Activated CD4-positive, alpha-beta memory T cell treated with anti-CD3 and anti-CD28 coated beads for 36 hours (primary cell): Measurements from ENCODE around the gene SCAPER. TPM values are rescaled to one million over a fixed set of nuclear protein-coding genes. Genes with fewer than 3 reads are reported as not detected.

Experiments
- CTCF ChIA-PET: fragments of 350-600 bp; sonication (Branson Sonifier 250); formaldehyde crosslinking; loops from one replicate; lab custom pipeline; 2021; ENCODE audit warnings: antibody characterized with exemption, inconsistent platforms; lab: Charles Lee
- POLR2A ChIA-PET: fragments of 350-600 bp; sonication (Branson Sonifier 250); formaldehyde crosslinking; loops from one replicate; lab custom pipeline; 2021; ENCODE audit warnings: antibody characterized with exemption; lab: Charles Lee
- DNase-seq: peaks from one replicate; pipeline ENCODE4 v3.0.0-alpha.2; 2020
- H3K27ac Mint-ChIP-seq: one replicate; pipeline ENCODE4 v1.8.0; 2021; ENCODE audit warnings: mixed read lengths
- H3K27me3 Mint-ChIP-seq: one replicate; pipeline ENCODE4 v1.8.0; 2021; ENCODE audit warnings: mixed read lengths
- H3K36me3 Mint-ChIP-seq: one replicate; pipeline ENCODE4 v1.8.0; 2021; ENCODE audit warnings: mixed read lengths
- H3K4me1 Mint-ChIP-seq: one replicate; pipeline ENCODE4 v1.8.0; 2021; ENCODE audit warnings: low read depth, mixed read lengths
- H3K4me3 Mint-ChIP-seq: one replicate; pipeline ENCODE4 v1.8.0; 2021; ENCODE audit warnings: mild to moderate bottlenecking, mixed read lengths
- H3K9me3 Mint-ChIP-seq: one replicate; pipeline ENCODE4 v1.8.0; 2021; ENCODE audit warnings: mixed read lengths
- intact Hi-C: fragments of 100-400 bp; cut with micrococcal nuclease; formaldehyde crosslinking; loops from one replicate; pipeline ENCODE4 v1.15.1; 2023
- total RNA-seq, 2 experiments: library from RNA; stranded (reverse); gene quantifications; one replicate each; pipeline ENCODE4 v1.2.3, GENCODE V29; 2021

SCAPER gene
- total RNA-seq, 2 experiments from 2014 or later: 21.5 to 22.9 TPM

GRCh38 chr15:76582550-76582949 is 322.6 kb downstream of the SCAPER start:
- peaks cover 15% of the 10 kb centered on the region for H3K9me3 Mint-ChIP-seq
- peaks cover 12% of the 10 kb centered on the region for H3K36me3 Mint-ChIP-seq
- no peaks in the 10 kb centered on the region for H3K27me3 Mint-ChIP-seq
- DNase-seq: no peak
- no peak overlapping the region for H3K27ac Mint-ChIP-seq
- ChIA-PET CTCF (no interaction called here), POLR2A (no interaction called here)
- no peaks in the 10 kb centered on the region for H3K4me1 Mint-ChIP-seq
- H3K4me3 Mint-ChIP-seq: no peak overlapping the region
- intact Hi-C loops: no loop called here

- POLR2A ChIA-PET: no interaction called here
- Mint-ChIP-seq H3K36me3 (peaks cover 15% of the 10 kb centered on the region), H3K9me3 (peaks cover 15% of the 10 kb centered on the region), H3K4me3 (no peak overlapping the region), H3K27me3 (no peaks in the 10 kb centered on the region), H3K4me1 (peaks cover 26% of the 10 kb centered on the region), H3K27ac (no peak overlapping the region)
- CTCF ChIA-PET: interaction anchor here (1.0 kb wide), 1 partner anchor 11 kb away, joined by 3 read pairs; no protein-coding TSS in a partner anchor
- DNase-seq: no peak
- intact Hi-C loops: loop anchor here (5.0 kb wide), 2 partner anchors 79 to 289 kb away; no protein-coding TSS in a partner anchor
Measured at GRCh38 chr15:76577879-76578512, 327.1 kb downstream of the SCAPER start.

- Mint-ChIP-seq H3K4me1 (peaks cover 26% of the 10 kb centered on the region), H3K9me3 (peaks cover 8% of the 10 kb centered on the region), H3K4me3 (no peak overlapping the region), H3K27me3 (no peaks in the 10 kb centered on the region), H3K27ac (no peak overlapping the region), H3K36me3 (peaks cover 15% of the 10 kb centered on the region)
- ChIA-PET CTCF (no interaction called here), POLR2A (no interaction called here)
- DNase-seq: peak; percentile 35
- intact Hi-C loops: loop anchor here (5.0 kb wide), 2 partner anchors 81 to 291 kb away; no protein-coding TSS in a partner anchor
Measured at GRCh38 chr15:76576523-76577279, 328.4 kb downstream of the SCAPER start.

GRCh38 chr15:76575679-76576078 is 329.5 kb downstream of the SCAPER start:
- peaks cover 26% of the 10 kb centered on the region for H3K4me1 Mint-ChIP-seq
- ChIA-PET POLR2A (interaction anchor here (0.7 kb wide), 1 partner anchor 290 kb away, joined by 3 read pairs; no protein-coding TSS in a partner anchor), CTCF (interaction anchor here (1.2 kb wide), 1 partner anchor 292 kb away, joined by 4 read pairs; no protein-coding TSS in a partner anchor)
- H3K9me3 Mint-ChIP-seq: peaks cover 5% of the 10 kb centered on the region
- DNase-seq: no peak
- H3K27ac Mint-ChIP-seq: no peak overlapping the region
- no peak overlapping the region for H3K4me3 Mint-ChIP-seq
- intact Hi-C loops: loop anchor here (2.0 to 5.0 kb wide), 4 partner anchors 82 to 292 kb away; no protein-coding TSS in a partner anchor
- H3K27me3 Mint-ChIP-seq: no peaks in the 10 kb centered on the region
- peaks cover 19% of the 10 kb centered on the region for H3K36me3 Mint-ChIP-seq

GRCh38 chr15:76575274-76575673 is 329.9 kb downstream of the SCAPER start:
- POLR2A ChIA-PET: interaction anchor here (0.7 kb wide), 1 partner anchor 291 kb away, joined by 3 read pairs; no protein-coding TSS in a partner anchor

GRCh38 chr15:76572983-76573314 is 332.2 kb downstream of the SCAPER start:
- peaks cover 26% of the 10 kb centered on the region for H3K4me1 Mint-ChIP-seq
- peaks cover 12% of the 10 kb centered on the region for H3K9me3 Mint-ChIP-seq
- peaks cover 28% of the 10 kb centered on the region for H3K36me3 Mint-ChIP-seq
- intact Hi-C loops: no loop called here
- DNase-seq: no peak
- ChIA-PET CTCF (no interaction called here), POLR2A (no interaction called here)
- no peak overlapping the region for H3K4me3 Mint-ChIP-seq
- no peaks in the 10 kb centered on the region for H3K27me3 Mint-ChIP-seq
- no peak overlapping the region for H3K27ac Mint-ChIP-seq

More at GRCh38 chr15:76575274-76575673, 329.9 kb downstream of the SCAPER start:
- Mint-ChIP-seq H3K36me3 (peaks cover 23% of the 10 kb centered on the region), H3K9me3 (peaks cover 7% of the 10 kb centered on the region), H3K4me1 (peaks cover 26% of the 10 kb centered on the region), H3K4me3 (no peak overlapping the region), H3K27me3 (no peaks in the 10 kb centered on the region), H3K27ac (no peak overlapping the region)
- intact Hi-C loops: loop anchor here (2.0 to 5.0 kb wide), 4 partner anchors 82 to 292 kb away; no protein-coding TSS in a partner anchor
- CTCF ChIA-PET: interaction anchor here (1.2 kb wide), 1 partner anchor 292 kb away, joined by 4 read pairs; no protein-coding TSS in a partner anchor
- no peak for DNase-seq

GRCh38 chr15:76566276-76566675 is 338.9 kb downstream of the SCAPER start:
- no peak overlapping the region for H3K27ac Mint-ChIP-seq

GRCh38 chr15:76565366-76565765 is 339.8 kb downstream of the SCAPER start:
- H3K36me3 Mint-ChIP-seq: peaks cover 9% of the 10 kb centered on the region
- H3K27ac Mint-ChIP-seq: no peak overlapping the region
- intact Hi-C loops: no loop called here
- no peaks in the 10 kb centered on the region for H3K4me1 Mint-ChIP-seq
- H3K4me3 Mint-ChIP-seq: no peak overlapping the region
- peaks cover 9% of the 10 kb centered on the region for H3K9me3 Mint-ChIP-seq
- H3K27me3 Mint-ChIP-seq: no peaks in the 10 kb centered on the region
- no peak for DNase-seq
- CTCF ChIA-PET: no interaction called here
- POLR2A ChIA-PET: no interaction called here

More at GRCh38 chr15:76566276-76566675, 338.9 kb downstream of the SCAPER start:
- no peak for DNase-seq
- H3K36me3 Mint-ChIP-seq: peaks cover 16% of the 10 kb centered on the region
- H3K9me3 Mint-ChIP-seq: peaks cover 13% of the 10 kb centered on the region
- ChIA-PET CTCF (no interaction called here), POLR2A (no interaction called here)
- intact Hi-C loops: no loop called here
- H3K27me3 Mint-ChIP-seq: no peaks in the 10 kb centered on the region
- H3K4me3 Mint-ChIP-seq: no peak overlapping the region
- H3K4me1 Mint-ChIP-seq: no peaks in the 10 kb centered on the region

- ChIA-PET POLR2A (no interaction called here), CTCF (no interaction called here)
- Mint-ChIP-seq H3K36me3 (peaks cover 19% of the 10 kb centered on the region), H3K4me3 (no peak overlapping the region), H3K27ac (no peak overlapping the region), H3K27me3 (no peaks in the 10 kb centered on the region), H3K9me3 (peaks cover 14% of the 10 kb centered on the region), H3K4me1 (peaks cover 14% of the 10 kb centered on the region)
- intact Hi-C loops: no loop called here
- DNase-seq: no peak
Measured at GRCh38 chr15:76555247-76555646, 349.9 kb downstream of the SCAPER start.

- intact Hi-C loops: no loop called here
- Mint-ChIP-seq H3K27ac (no peak overlapping the region), H3K4me3 (no peak overlapping the region), H3K36me3 (peaks cover 14% of the 10 kb centered on the region), H3K4me1 (peaks cover 14% of the 10 kb centered on the region), H3K9me3 (peaks cover 22% of the 10 kb centered on the region), H3K27me3 (no peaks in the 10 kb centered on the region)
- ChIA-PET CTCF (no interaction called here), POLR2A (no interaction called here)
- no peak for DNase-seq
Measured at GRCh38 chr15:76553564-76553963, 351.6 kb downstream of the SCAPER start.

GRCh38 chr15:76553102-76553501 is 352.0 kb downstream of the SCAPER start:
- ChIA-PET CTCF (no interaction called here), POLR2A (no interaction called here)
- intact Hi-C loops: no loop called here
- peaks cover 14% of the 10 kb centered on the region for H3K36me3 Mint-ChIP-seq
- H3K4me1 Mint-ChIP-seq: peaks cover 14% of the 10 kb centered on the region
- no peak overlapping the region for H3K4me3 Mint-ChIP-seq
- DNase-seq: no peak
- H3K27me3 Mint-ChIP-seq: no peaks in the 10 kb centered on the region
- H3K27ac Mint-ChIP-seq: no peak overlapping the region
- peaks cover 22% of the 10 kb centered on the region for H3K9me3 Mint-ChIP-seq

- H3K9me3 Mint-ChIP-seq: peaks cover 18% of the 10 kb centered on the region
- no peak overlapping the region for H3K4me3 Mint-ChIP-seq
- H3K27me3 Mint-ChIP-seq: no peaks in the 10 kb centered on the region
- no peaks in the 10 kb centered on the region for H3K4me1 Mint-ChIP-seq
- DNase-seq: no peak
- ChIA-PET POLR2A (no interaction called here), CTCF (no interaction called here)
- intact Hi-C loops: no loop called here
- no peak overlapping the region for H3K27ac Mint-ChIP-seq
- peaks cover 14% of the 10 kb centered on the region for H3K36me3 Mint-ChIP-seq
Measured at GRCh38 chr15:76546805-76547204, 358.3 kb downstream of the SCAPER start.
